AG09309 (cell line): ENCODE measurements around the gene RASL10A.

Experiments used
- DNase-seq: peaks from one replicate; pipeline ENCODE4 v3.0.0-alpha.2; 2010; ENCODE audit warnings: low read depth
- H3K4me3 ChIP-seq: 2 replicates; pipeline ENCODE4 v1.5.1; 2011; ENCODE audit warnings: mild to moderate bottlenecking, low read depth, low read length, moderate library complexity; ENCODE audit not compliant: control insufficient read depth
- CTCF ChIP-seq: IDR thresholded peaks from 2 replicates; pipeline ENCODE4 v1.5.1; 2011; ENCODE audit warnings: mild to moderate bottlenecking, low read depth, low read length, inconsistent platforms; ENCODE audit not compliant: insufficient read depth, control insufficient read depth; ENCODE audit errors: missing control alignments

The RASL10A gene

GRCh38 chr22:29313576-29314466, 1.7 kb downstream of the RASL10A start:
- H3K4me3 ChIP-seq: no peak overlapping the region
- DNase-seq: no peak
- no peak for TF ChIP-seq CTCF

GRCh38 chr22:29313126-29313575, 2.3 kb downstream of the RASL10A start:
- peak; percentile 45 for TF ChIP-seq CTCF
- DNase-seq: no peak
- H3K4me3 ChIP-seq: no peak overlapping the region

- DNase-seq: no peak
- TF ChIP-seq CTCF: no peak
- H3K4me3 ChIP-seq: no peak overlapping the region
These were observed 3.0 kb downstream of the RASL10A start for GRCh38 chr22:29312218-29313125.

GRCh38 chr22:29311464-29312217, 3.9 kb downstream of the RASL10A start:
- DNase-seq: no peak
- no peak for TF ChIP-seq CTCF
- H3K4me3 ChIP-seq: no peak overlapping the region; the same call in 1 of the 2 replicates

- DNase-seq: peak; percentile 89
- H3K4me3 ChIP-seq: no peak overlapping the region; the same call in 1 of the 2 replicates
- TF ChIP-seq CTCF: no peak
These were observed 4.6 kb downstream of the RASL10A start for GRCh38 chr22:29310863-29311339.
